Activated CD8-positive, alpha-beta memory T cell treated with anti-CD3 and anti-CD28 coated beads for 24 hours (primary cell): ENCODE results near the gene PPHLN1.
"Not testable (repeated sequence)": the region's sequence is repeated elsewhere in the genome, so short reads cannot be mapped to it uniquely, and the experiment has no call there.

Source experiments
- DNase-seq: peaks from one replicate; pipeline ENCODE4 v3.0.0-alpha.2; 2020

The PPHLN1 gene

DNA sequence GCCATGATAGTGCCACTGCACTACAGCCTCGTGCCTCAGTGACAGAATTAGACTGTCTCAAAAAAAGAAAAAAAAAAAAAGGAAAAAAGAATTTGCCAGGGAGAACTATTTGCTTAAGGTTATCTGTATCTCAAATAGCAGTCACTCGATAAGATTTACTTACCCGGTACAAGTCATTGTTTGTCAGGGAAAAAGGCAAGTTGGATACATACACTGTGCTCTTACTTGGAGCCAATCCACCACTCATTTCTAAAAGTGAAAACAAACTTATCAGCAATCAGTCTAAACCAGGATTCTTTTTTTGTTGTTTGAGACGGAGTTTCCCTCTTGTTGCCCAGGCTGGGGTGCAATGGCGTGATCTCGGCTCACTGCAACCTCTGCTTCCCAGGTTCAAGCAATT is 2.1 kb upstream of the PPHLN1 start:
- DNase-seq, result no peak

DNA sequence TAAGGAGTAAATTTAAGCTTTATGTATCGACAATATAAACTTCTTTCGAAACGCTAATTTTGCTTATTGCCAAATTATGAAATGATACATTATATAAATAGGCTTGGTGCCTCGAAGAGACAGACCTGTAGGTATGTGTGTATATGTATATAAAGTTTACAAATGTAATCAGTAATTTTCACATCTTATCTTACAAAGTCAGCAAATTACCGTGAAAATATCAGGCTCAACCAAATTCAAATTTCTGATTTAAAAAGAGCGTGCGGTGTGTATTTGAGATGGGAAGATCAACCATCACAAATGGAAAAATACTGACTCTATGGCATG is 678 bp upstream of the PPHLN1 start:
- no peak for DNase-seq

DNA sequence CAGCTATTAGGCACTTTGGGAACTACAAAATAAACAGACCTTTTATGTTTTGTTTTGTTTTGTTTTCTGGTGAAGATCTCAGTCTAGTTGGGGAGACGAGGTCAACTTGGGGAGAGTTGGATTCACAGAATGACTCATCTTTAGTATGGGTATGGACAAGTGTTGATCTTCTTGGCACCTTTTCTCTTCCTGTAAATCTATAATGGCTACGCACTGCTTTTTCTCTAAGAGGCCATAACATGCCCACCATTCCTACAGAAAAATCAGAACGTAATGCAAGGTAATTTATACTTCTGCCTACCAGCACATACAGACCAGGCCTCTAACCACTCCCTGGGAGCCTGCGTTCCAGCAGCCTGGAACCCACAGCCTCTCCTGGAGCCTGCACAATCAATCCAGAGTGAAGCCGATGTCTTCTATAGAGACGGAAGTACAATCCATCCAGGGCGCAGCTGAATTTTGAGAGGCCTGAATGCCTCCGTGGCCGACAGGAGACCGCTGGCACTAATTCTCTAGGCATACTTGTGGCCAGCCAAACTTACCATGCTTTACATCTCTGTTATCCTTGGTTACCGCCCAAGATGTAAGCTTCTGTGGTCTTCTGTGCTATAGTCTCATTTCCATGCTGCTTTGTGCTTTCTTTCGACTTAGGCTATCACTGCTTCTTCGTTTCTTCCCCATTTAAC is 717 bp downstream of the PPHLN1 start:
- DNase-seq, result no peak

DNA sequence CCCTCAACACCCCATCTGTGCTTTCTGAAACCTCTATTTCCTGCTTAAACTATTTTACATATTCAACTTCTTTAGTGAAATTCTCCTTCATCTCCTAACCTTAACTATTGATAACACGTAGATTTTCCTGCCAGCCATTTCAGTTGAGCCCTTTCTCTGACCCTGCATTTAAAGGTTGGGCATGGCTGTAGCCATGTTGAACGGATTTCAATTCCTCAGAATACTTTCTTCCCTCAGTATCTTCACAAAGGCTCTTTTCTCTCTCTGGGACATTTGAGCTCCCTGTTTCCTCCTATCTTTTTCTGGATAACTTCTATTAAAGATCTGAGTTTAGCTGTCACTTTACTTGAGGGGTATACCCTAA is 1.2 kb downstream of the PPHLN1 start:
- no peak for DNase-seq

DNA sequence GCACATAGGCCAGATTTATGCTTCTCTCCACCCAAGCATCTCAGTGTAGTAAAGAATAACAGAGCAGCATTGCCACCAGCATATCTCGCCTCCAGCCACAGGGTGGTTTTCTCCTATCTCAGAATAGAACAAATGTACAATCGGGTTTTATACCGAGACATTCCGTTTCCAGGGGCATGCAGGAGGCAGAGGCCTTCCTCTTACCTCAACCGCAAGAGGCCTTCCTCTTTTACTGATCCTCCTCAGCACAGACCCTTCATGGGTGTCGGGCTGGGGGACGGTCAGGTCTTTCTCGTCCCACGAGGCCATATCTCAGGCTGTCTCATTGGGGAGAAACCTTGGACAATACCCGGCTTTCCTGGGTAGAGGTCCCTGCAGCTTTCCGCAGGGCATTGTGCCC is 4.1 kb downstream of the PPHLN1 start:
- not testable (repeated sequence) for DNase-seq

DNA sequence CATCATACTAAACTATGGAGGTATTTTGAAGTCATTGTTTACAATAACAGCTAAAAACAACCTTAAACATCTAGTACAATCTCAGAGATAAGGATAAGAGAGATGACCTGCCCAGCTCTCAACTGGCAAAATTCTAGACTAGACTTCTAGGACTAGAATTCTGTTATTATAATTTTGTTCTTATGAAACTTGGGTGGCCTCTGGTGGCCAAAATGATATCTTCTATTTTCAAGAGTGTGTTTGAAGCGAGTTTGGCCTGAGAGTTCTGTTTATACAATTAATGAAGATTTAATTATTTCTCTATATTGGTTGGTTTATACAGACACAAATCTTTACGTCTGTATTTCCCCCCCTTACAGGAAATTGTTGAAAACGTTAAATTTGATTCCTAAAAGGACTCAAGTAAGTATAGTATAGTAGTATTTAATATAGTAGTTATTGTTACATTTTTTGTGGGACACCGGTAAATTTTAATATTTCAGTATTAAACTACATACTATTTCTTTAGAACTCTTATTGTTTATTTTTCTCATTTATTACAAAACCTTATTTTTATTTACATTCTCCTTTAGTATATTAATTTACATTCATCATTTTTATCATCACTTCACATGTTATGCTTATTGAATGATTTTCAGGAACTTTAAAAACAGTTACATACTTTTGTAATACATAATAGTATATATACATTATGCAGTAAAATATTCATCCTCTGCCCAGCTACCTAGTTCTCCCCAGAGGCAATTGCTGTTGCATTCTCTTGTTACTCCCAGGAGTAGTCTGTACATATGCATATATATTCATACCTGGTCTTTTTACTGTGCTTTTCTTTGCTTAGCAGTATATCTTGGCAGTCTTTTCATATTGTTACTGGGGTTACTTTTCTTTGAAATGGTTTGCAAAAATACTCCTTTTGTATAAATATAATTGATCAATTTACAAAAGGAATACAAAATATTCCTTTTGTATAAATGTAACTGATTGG is 6.6 kb downstream of the PPHLN1 start:
- DNase-seq, result no peak

DNA sequence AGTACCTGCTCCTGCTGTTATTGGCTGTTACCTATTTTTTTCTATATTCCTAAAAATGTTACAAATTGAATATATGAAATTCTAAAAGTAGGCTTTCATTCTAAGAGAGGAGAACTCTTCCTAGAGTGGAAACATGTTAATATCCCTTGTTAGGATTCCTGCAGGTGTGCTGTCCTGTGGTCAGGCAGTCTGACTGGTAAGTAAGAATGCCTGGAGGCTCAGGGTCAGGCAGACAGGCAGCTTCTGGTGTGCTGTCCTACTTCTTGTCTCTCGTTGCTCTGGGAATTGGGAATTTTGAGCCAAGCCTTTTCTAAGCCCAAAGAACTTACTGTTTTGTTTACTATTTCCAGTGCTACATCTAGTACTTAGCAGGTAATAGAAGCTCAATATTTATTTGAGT is 10.3 kb downstream of the PPHLN1 start:
- no peak for DNase-seq

DNA sequence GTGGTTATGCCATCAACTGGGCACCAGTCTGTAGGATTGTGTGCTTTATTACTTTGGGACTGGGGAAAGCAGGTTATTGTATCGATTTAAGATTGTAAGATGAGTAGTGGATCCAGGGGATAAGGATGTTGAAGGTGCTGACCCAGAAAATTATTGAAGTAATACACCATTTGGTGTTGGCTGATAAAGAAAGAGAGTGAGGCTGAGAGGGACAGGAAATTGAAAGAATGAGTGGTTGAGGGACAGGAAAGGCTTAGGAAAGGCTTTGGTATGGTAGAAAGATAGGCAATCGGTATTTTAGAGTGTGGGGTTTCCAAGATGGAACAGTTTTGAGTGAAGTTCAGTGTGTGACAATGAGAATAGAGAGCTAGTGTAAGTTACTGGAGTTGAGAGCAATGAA is 12.3 kb downstream of the PPHLN1 start:
- DNase-seq, result no peak

DNA sequence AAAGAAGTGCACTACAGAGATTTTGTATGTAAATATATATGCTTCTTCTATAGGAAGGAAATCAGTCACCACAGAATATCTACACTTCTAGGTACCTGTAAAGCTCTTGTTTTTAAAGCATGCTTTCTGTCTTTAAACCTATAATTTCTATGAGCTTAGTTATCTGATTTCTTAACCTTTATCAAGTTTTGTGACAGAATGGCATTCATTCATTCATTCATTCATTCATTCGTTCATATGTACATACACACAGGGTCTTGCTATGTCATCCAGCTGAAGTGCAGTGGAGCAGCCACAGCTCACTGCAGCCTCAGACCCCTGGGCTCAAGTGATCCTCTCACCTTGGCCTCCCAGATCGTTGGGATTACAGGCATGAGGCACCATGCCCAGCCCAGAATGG is 16.1 kb downstream of the PPHLN1 start:
- no peak for DNase-seq

DNA sequence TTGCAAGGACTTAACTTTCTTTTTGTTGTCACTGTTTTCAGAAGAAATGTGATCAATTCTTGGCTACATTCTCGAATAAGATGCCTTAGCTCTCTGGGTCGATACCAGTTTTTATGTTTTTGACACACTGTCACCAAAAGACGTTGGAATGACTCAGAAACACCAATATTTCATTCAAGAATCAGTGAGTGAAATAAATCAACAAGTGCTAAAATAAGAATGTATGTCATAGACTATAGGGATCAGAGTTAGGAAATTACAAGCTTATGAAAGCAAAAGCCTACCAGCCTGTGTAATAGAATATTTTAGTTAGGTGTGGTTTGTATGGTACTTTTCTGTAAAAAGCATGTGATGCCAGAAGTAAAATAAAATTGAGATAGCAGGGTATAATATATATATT is 17.8 kb downstream of the PPHLN1 start:
- DNase-seq, result no peak

DNA sequence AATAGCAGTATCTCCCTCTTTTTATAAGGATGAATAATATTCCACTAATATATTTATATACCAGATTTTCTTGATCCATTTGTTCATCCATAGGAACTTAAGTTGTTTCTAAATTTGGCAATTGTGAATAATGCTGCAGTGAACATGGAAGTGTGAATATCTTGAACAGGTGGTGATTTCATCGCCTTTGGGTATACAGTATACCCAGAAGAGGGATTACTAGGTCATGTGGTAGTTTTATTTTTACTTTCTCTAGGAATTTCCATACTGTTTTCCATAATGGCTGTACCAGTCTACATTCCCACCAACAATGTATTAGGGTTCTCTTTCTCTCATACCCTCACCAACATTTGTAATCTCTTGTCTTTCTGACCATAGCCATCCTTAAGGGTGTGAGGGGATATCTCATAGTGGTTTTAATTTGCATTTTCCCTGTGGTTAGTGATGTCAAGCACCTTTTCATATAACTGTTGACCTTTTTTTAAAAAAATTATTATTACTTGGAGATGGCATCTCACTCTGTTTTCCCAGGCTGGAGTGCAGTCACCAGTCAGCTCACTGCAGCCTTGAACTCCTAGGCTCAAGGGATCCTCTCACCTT is 20.5 kb downstream of the PPHLN1 start:
- no peak for DNase-seq

DNA sequence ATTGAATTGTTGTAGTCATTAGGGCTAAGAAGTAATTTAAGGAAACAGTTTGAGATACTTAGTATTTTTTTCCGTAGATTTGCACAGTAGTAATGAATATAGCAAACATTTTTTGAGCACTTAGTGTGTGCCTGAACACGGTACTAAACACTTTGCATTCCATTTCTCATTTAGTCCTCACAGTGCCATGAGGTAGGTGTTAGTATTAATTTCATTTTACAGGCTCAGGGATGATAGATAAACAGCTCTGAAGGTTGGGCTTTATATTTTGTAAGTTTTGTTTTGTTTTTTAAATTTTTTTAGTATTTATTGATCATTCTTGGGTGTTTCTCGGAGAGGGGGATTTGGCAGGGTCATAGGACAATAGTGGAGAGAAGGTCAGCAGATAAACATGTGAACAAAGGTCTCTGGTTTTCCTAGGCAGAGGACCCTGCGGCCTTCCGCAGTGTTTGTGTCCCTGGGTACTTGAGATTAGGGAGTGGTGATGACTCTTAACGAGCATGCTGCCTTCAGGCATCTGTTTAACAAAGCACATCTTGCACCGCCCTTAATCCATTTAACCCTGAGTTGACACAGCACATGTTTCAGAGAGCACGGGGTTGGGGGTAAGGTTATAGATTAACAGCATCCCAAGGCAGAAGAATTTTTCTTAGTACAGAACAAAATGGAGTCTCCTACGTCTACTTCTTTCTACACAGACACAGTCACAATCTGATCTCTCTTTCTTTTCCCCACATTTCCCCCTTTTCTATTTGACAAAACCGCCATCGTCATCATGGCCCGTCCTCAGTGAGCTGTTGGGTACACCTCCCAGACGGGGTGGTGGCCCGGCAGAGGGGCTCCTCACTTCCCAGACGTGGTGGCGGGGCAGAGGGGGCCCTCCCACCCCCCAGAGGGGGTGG is 23.4 kb downstream of the PPHLN1 start:
- DNase-seq, result not testable (repeated sequence)

DNA sequence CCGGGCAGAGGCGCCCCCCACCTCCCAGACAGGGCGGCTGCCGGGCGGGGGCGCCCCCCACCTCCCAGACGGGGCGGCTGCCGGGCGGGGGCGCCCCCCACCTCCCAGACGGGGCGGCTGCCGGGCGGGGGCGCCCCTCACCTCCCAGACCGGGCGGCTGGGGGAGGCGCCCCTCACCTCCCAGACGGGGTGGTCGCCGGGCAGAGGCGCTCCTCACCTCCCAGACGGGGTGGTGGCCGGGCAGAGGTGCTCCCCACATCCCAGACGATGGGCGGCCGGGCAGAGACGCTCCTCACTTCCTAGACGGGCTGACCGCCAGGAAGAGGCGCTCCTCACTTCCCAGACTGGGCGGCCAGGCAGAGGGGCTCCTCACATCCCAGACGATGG is 24.0 kb downstream of the PPHLN1 start:
- DNase-seq, result not testable (repeated sequence)

DNA sequence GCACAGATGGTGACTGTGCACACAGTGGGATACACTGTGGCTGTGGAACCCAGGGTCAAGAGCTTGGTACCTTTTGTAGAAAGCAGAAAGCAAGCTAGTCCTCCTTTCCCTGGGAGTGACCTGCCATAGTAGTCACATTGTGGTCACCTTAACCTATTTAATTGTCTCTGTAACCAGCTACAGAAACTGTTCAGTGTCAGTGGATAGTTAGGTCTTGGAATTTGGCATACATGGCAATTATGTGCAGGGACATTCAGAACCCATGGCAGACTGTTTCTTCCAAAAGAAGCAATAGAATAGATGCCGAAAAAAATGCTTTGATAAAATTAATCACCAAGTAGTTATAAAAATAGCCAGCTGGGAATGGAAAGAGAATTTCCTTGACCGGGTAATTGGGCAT is 30.4 kb downstream of the PPHLN1 start:
- DNase-seq, result no peak

DNA sequence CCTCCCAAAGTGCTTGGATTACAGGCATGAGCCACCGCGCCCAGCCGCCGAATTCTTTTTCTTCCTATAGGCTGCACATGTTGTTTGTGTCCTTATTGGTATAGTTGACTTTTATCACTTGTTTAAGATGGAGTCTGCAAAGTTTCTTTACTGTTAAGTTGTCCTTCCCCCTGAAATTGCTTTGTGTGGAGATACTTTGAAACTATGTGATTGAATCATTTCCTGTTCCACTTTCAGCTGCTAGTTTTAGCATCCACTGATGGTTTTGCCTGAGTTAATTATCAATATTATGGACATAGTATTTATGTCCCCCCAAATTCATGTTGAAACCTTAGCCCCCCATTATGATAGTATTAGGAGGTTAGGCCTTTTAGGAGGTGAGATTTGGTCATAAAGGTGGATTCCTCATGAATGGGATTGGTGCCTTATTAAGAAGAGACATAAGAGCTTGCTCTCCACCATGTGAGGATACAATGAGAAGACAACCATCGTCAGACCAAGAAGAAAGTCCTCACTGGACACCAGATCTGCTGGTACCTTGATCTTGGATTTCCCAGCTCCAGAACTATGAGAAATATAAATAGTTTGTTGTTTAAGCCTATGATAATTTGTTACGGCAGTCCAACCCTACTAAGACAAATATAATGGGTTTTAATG is 34.9 kb downstream of the PPHLN1 start:
- DNase-seq, result no peak

DNA sequence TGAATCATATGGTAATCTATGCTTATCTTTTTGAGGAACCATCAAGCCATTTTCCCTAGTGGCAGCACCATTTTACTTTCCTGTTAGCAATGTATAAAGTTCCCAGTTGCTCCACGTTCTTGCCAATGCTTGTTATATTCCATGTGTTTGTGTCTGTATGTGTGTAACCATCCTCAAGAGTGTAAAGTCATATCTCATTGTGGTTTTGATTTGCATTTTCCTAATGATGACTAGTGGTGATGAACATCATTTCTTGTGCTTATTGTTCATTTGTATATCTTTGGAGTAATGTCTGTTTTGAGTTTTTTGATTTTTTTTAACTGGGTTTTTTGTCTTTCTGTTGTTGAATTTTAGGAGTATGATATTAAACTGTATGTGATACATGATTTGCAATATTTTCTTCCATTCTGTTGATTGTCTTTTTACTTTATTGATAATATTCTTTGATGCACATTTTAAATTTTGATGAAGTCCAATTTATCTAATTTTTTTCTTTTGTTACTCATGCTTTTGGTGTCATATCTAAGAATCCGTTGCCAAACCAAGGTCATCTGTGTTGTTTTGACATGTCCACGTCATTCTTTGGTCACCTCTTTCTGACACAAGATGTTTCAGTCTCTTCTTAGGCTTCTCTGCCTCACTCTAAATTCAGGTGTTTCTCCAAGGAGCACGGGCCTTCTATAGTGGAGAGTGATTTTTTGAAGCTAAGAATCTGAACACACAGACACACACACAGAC is 36.1 kb downstream of the PPHLN1 start:
- no peak for DNase-seq

DNA sequence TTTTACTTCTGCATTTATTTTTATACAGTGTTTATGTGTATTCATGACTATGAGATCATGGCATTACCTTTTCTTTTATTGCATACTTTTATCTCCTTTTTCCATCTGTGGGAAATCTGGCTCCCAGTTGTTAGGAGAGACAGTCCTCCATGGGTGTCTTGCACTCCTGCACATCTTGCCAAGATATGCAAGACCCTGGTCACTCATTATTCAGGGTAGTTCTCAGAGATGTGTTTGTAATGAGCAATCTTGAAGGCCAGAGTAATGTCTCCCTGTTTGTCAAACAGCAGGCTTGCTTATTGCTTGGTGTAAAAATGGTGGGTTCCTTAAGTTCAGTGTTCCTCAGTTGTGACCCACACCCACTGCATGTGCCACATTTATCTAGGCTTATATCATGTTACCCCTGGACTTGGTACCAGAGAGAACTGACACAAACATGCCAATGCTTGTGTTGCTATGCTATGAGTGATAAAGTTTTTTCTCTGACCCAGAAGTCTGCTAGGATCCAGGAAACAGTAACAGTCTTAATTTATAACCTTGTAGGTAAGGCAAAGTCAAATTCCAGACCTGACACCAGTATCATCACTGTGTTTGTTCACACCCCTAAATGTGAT is 36.8 kb downstream of the PPHLN1 start:
- no peak for DNase-seq

DNA sequence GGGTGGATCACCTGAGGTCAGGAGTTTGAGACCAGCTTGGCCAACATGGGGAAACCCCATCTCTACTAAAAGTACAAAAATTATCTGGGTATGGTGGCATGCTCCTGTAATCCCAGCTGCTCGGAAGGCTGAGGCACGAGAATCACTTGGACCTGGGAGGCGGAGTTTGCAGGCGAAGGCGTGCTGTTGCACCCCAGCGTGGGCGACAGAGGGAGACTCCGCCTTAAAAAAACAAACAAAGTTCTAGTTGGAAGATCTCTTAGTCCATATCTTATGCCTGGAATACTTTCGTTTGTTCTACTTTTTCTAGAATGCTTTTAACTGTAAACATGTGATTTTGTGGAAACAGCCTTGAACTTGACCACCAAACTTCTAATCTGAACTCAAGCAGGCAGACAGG is 38.7 kb downstream of the PPHLN1 start:
- no peak for DNase-seq

DNA sequence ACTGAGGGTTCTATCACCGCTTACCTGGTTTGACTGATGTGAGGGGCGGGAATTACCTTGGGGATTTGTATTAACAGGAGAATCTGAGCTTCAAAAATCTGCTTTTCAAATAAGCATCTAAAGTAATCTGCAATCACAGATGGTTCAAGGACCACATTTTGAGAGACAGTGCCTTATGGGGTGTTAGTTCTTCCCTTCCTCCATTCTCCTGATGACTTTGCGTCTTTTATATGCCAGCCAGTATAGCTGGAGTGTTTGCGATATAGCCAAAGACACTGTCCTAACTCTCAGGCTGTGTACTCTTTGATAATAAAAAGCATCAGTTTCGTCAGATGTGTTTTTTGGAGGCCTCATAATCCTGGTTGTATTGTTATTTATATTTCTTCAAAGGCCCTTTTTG is 39.5 kb downstream of the PPHLN1 start:
- DNase-seq, result no peak

DNA sequence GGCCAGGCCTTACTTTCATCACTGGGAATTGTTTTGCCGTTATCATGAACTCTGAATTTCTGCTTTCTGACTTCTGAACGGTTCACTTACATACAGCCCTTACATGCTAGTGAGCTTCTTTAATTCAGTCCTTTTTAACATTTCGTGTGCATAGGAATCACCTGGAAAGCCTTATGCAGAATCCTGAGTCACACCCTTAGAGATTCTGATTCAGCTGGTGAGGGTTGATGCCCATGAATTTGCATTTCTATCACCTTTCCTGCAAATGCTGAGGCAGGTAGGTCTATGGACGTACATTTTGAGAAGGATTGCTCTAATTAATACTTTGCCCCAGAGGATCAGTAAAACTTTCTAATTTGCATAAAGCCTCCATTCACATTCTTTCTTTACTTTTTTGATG is 44.0 kb downstream of the PPHLN1 start:
- DNase-seq, result no peak

DNA sequence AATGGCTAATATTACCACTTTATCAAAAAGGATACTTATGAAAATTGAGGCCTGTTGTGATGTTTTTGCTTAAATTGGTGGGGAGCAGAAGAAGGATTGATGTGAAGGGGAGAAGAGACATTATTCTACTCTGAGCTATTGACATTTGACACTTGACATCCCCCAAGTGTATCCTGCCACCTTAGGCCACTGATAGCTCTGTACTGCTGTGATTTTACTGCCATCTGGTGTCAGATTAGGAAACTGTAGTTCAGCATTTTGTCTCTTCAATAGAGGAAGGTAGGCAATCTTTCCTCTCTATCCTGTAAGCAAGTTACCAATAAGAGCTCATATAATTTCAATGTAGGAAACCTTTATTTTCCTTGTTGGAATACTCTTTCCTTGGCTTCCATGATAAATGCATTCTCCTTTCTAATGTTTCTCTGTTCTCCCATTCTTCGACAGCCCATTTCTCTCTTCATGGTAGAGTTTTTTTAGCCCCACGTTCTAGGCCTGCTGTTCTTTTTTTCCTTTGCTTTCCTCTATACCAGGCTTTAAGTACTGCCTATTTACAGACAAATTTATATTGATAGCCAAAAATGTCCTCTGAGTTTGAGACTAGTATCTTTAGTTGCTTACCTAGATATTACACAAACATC is 46.3 kb downstream of the PPHLN1 start:
- DNase-seq, result no peak
